DMS53 treated with DMSO at 0.1 percent for 48 hours (cell line): Measurements from ENCODE around the gene TBC1D30.
"Not testable (repeated sequence)": the region's sequence is repeated elsewhere in the genome, so short reads cannot be mapped to it uniquely, and the experiment has no call there.

ENCODE experiments used
- DNase-seq: peaks from one replicate; lab custom pipeline; 2025; ENCODE audit not compliant: unreplicated experiment; lab: John Stamatoyannopoulos, UW

TBC1D30 gene, protein sequence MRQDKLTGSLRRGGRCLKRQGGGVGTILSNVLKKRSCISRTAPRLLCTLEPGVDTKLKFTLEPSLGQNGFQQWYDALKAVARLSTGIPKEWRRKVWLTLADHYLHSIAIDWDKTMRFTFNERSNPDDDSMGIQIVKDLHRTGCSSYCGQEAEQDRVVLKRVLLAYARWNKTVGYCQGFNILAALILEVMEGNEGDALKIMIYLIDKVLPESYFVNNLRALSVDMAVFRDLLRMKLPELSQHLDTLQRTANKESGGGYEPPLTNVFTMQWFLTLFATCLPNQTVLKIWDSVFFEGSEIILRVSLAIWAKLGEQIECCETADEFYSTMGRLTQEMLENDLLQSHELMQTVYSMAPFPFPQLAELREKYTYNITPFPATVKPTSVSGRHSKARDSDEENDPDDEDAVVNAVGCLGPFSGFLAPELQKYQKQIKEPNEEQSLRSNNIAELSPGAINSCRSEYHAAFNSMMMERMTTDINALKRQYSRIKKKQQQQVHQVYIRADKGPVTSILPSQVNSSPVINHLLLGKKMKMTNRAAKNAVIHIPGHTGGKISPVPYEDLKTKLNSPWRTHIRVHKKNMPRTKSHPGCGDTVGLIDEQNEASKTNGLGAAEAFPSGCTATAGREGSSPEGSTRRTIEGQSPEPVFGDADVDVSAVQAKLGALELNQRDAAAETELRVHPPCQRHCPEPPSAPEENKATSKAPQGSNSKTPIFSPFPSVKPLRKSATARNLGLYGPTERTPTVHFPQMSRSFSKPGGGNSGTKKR

DNA sequence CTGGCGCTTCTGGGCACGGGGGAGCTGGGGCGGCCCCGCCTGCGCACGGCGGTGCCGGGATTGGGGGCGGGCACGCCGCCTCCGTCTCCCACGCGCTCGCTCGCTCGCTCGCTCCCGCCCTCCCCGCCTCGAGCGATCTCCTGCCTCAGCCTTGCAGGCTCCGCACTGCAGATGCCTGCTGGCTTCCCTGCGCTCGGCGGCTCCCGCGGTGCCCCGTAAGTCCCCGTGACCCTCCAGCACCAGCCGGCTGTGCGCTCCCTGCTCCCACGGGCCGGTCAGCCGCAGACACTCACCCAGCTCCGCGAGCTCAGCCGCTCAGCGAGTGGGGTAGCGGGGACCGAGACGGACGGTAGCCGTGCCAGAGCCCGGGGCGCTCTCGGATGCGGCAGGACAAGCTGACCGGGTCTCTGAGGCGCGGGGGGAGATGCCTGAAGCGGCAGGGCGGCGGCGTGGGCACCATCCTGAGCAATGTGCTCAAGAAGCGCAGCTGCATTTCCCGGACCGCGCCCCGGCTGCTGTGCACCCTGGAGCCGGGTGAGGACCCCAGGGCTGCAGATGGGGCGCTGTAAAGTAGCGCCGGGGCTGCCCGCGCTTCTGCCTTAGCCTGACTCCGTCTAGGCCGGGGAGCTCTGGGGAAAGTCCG is at the start of gene TBC1D30:
Gene TBC1D30, plus strand, starts transcription at position 148 of the 643 bp plus-strand sequence. Its CDS starts 233 bp downstream, at position 381.
- no peak for DNase-seq

DNA sequence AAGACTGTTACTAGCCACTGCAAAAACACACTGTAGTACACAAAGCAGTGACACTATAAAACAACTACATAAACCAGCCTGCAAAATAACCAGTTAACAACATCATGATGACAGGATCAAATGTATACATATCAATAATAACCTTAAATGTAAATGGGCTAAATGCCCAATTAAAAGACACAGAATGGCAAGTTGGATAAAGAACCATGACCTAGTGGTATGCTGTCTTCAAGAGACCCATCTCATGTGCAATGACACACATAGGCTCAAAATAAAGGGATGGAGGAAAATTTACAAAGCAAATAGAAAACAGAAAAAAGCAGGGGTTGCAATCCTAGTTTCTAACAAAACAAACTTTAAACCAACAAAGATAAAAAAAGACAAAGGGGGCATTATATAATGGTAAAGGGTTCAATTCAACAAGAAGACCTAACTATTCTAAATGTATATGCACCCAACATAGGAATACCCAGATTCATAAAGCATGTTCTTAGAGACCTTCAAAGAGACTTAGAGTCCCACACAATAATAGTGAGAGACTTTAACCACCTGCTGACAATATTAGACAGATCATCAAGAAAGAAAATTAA is 49.2 kb upstream of the TBC1D30 start:
- not testable (repeated sequence) for DNase-seq

DNA sequence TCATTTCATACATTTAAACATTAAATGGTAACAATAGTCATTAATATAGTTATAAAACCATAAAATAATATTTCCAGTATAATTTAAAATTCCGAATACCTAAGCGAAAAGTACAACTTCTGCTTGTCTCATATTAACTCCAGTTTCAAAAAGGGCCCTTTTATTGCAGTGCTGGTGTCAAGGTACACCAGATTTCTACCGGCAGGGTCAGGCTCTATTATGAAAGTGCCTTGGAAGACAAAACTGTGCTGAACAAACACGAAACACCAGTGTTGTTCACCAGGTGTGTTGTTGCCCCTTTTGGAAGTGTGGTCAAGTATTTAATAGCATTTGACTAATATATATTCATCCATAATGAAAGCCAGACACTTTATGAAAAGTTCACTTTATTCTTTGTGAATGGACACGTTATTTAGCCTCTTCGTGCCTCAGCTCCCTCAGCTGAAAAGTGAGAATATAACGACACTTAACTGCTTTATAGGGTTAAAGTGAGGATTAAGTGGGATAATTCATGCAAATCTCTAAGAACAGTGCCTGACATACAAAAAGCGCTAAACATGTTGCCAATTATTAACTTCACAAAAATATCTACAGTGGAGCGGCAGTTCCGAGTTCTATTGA is 45.0 kb upstream of the TBC1D30 start:
- DNase-seq, result no peak

DNA sequence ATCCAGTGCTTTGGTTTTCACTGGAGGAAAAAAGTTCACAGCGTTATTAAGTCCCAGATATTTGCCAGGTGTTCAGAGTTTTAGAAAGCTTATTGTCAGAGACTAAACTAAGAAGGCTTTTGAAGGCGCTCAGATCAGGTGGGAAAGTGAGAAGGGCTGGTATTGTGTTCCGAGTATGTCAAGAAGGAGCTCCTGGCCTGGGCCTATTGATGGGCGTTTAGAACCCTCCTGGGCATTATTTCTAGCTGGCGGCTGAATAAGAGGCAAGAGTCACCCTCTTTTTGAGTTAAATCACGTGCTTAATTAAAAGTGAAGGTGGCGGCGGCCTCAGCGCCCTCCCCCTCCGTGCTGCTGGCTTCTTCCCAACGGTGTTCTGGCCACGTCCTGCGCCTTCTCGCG is 44.3 kb upstream of the TBC1D30 start:
- peak; percentile 67 for DNase-seq

DNA sequence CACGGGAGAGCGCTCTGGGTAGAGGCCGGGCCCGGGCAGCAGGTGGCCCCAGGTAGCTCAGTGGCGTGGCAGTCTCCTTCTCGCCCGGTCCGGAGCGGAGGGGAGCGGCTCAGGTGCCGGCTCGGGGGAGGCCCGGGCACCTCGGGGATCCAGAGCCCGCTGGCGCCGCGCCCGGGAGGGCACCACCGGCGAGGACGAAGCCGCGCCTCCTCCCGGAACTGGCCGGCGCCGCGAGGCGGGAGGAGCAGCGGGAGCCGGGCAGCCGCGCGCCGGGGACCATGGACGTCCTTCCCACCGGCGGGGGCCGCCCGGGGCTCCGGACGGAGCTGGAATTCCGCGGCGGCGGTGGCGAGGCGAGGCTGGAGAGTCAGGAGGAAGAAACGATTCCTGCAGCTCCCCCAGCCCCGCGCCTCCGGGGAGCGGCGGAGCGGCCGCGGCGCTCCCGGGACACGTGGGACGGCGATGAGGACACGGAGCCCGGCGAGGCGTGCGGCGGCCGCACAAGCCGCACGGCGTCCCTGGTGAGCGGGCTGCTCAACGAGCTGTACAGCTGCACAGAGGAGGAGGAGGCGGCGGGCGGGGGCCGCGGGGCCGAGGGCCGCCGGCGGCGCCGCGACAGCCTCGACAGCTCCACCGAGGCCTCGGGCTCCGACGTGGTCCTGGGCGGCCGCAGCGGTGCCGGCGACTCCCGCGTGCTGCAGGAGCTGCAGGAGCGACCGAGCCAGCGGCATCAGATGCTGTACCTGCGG is 43.7 kb upstream of the TBC1D30 start:
- DNase-seq, result peak; percentile 67

DNA sequence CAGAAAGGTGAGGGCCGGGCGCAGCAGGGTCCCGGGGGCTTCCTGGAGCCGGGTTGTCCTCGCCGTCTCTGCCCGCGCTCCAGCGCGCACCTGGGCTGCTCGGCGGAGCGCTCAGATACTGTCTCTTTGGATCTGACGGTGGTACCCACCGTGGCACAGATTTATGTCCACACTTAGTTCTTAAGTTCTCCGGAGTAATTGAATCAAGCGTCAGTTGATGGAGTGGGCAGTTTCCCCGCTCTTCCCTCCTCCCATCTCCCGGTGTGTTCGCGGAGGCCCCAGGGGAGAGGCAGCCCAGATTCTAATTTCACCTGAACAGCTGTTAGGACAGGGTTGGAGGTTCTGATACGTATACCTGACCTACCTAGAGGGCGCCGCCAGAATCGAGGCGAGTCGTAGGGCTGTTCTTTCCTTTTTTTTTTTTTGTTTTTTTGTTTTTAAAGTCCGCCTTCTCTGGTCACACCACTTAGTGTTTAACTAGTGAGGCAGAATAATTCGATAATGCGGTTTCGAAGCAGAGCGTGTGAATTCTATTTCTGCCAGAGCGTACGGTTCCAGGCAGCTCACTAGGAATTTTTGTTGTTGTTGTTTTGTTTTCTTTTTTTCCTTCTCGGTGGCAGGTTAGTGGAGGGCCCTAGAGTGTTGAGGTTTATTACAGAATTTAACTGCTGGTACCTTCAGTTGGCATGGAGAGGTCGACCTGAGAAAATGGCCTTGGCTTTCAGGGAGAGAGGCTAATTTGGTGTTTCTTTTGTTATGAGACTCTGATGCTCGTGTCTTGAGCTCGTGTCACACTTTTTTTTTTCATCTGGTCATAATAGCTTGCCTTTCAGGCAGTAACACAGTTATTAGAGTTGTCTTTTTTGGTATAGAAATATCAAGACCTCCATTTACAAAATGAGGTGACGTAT is 42.9 kb upstream of the TBC1D30 start:
- DNase-seq, result peak; percentile 53

DNA sequence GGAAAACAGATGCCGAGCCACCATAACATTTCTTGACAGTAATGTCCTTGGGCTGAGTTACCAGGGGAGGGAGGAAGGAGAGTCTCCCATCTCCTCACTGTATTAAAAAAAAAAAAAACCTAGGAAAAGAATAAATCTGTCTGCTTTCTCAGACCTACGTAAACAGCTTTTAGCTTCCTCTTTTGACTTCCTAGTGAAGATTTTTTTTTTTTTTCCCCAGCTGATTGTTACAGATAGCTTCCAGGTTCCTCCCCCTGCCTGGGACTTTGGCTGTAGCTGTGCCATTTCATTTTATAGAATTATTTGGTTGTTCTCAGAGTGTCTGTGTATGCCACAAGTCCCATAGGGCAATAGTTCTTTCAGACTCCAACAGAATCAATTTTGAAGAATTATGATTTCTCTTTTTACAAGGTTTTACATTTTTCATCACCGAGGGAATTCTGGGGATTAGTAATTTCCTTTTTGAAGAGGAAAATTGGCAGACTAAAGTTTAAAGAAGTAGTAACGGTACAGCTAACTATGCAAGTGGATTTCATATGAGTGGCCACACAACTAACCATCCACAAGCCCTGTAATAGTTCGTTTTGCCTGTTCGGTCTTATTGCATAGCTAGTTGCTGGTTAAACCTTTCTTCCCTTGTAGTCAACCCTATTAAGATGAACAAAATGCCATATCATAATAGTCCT is 42.1 kb upstream of the TBC1D30 start:
- no peak for DNase-seq

DNA sequence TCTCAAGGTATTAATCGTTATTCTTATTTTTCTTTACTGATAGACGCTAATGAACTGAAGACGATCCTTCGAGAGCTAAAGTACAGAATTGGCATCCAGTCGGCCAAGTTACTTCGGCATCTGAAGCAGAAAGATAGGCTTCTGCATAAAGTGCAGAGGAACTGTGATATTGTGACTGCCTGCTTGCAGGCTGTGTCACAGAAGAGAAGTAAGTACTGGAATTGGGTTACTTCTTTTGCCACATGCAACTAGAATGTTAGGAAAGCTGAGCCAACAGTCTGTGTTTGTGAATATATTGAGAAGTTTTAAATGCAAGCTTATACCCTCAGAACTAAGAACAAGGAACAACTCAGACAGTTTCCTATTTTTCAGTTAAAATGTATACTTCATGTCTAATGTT is 38.6 kb upstream of the TBC1D30 start:
- no peak for DNase-seq

DNA sequence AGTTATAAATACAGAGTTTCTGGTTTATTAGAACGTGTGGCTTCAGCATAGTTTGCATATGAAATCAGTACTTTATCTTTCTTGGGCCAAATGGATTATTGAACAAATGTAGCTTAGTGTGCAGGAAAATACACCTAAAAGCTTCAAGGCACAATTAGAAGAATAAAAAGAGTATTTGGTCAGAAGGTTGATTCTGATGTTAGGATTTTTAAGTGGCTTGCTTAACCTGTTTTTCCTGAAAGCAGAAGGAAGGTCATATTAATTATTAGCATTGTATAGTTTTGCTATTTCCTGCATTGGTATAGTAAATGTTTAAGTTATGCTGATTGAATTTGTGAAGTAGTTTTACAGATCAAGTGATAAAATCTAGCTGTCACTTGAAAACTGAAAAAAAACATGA is 34.3 kb upstream of the TBC1D30 start:
- DNase-seq, result peak; percentile 70

DNA sequence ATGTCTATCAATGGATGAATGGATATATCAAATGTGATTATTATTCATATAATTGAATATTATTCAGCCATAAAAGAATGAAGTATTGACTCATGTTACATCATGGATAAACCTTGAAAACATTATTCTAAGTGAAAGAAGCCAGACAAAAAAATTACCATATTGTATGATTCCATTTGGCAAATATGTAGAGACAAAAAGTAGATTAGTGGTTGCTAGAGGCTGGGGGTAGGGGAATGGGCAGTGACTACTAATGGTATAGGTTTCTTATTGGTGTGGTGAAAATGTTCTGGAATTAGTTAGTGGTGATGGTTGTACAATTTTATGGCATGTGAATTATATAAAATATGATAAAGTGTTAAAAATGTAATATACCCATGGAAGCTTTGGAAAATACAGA is 33.4 kb upstream of the TBC1D30 start:
- DNase-seq, result no peak

DNA sequence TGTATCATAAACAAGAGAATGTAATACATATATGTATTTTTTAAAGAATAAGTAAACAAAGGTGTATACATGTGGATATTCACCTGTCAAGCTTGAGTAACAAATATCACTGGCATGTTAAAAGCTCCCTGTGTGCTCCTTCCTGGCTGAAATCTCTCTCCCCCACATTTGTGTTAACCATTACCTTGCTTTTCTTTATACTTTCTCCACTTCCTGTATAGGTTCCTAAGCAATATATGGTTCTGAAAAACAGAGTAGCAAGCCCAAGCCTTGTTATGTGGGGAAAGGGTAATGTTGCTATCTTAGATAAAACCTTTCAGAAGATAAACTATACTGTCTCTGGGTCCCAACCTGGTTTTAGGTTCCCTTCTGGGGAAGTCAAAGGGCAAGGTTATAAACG is 32.3 kb upstream of the TBC1D30 start:
- peak; percentile 9 for DNase-seq

DNA sequence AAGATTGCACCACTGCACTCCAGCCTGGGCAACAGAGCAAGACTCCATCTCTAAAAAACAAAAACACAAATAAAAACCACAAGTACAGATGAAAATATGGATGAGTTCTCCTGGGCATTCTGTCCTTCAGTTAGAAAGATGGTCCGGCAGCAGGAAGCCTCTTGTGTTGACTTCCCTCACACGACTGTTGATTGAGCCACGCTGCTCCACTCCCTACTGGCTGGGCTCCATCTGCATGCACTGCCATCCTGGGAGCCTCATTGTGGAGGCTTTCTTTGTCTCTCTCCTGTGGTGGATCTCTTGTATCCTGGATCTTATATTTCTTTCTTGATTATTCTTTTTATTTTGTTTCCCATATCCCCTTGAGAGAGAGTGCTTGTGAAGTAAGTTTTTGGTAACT is 30.8 kb upstream of the TBC1D30 start:
- DNase-seq, result no peak

DNA sequence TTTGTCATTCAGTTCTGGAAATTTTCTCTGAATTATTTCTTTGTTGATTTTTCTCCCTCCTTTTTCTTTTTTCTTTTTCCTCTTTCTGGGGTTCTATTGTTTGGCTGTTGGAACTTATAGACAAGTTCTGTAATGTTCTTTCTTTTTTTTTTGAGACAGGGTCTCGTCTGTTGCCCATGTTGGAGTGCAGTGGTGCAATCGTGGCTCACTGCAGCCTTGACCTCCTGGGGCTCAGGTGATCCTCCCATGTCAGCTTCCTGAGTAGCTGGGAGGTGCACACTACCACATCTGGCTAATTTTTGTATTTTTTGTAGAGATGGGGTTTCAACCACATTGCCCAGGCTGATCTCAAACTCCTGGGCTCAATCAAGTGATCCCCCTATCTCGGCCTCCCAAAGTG is 30.1 kb upstream of the TBC1D30 start:
- no peak for DNase-seq

DNA sequence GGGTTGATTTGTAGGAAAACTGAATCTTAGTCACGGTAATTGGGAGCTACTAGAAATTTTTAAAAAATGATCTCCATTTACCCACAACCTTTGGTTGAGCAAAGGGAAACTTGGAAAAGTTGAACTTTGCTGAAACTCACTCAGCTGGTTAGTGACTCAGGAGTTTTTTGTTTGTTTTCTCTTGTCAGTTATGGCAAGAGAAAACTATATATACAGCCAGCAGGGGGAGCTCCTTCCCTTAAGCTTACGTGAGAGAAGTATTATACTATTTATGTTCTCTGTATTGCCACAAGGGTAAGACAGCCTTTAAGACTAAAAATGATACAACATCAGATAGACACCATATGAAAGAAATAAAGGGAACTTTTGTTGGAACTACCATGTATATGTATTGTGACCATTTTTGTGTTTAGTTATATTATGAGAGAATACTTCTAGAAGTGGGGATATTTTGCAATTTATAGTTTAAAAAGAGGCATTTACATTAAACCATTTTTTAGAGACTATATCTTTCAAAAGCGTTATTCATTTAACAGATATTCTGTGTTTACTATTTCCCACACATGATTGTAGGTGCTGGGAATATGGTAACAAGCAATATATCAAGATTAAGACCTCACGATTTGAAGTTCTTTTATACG is 28.1 kb upstream of the TBC1D30 start:
- DNase-seq, result peak; percentile 89

DNA sequence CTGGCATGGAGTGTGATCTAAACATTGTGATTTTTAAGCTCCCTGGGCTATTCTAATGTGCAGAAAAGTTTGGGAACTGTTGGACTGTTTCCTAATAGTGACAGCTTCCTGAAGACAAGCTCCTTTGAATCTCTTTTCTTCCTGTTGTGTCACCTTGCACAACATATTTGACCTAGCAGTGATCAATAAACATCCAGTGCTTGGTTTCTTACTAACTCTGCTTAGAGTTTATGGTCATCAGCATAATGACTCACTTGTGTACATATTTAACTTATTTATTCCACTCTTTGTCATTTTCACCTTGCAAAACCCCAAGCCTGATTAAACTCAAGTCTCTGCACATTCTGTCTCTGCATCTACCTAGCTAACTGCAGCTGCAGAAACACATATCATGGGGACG is 27.3 kb upstream of the TBC1D30 start:
- DNase-seq, result peak; percentile 51

DNA sequence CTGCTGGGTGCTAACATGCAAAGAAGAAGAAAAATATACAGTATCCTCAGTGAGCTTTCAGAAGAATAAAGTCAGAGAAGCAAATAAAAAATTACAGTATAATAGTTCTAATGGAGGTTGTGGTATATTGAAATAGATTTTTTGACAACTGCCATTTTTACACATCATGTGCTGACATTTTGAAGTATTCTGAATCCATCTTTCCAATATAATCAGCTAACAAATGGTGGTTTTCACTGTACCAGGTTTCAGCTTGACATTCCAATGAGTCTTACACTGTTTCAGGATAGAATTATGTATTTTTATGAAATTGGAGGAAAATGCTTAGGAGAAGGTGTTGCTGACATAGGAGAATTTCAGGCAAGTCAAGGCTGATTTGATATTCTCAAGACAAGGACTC is 26.3 kb upstream of the TBC1D30 start:
- DNase-seq, result no peak

DNA sequence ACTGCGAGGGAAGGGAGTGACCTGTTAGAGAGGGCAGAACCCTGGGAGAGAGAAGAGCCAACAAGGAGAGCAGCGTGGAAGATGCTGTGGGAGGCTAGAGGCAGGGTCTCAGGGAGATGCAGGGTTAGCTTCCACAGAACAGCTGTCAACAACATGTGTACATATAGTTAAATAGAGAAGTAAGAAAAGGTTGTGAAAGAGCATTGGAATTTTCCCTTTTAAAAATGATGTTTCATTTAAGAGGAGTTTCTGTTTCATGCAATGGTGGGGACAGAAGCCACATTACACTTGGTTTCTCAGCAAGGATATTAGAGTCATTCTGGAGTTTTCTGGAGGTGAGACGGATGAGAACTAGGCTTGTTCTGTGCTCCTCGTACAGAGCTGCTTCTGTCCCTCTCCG is 23.8 kb upstream of the TBC1D30 start:
- DNase-seq, result no peak

DNA sequence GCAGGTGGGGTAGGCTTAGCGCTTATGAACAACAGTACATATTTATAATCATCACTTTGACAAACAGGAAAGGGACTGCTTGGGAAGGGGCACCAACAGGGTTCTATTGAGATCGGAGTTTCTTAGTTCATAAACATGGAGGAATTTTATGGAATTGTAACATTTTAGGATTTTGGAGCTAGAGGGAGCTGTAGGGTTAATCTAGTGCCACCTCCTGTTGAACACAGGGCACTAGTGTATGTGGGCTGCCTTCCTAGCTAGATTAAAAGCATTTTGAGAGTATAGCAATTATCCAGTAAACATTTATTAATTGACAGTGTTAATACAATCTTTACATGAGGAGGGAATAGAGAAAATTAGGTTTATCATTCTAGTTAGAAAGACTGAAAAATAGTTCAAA is 23.1 kb upstream of the TBC1D30 start:
- no peak for DNase-seq
